ENCODE measurements around the gene LGALS9C.
"Not testable (repeated sequence)": the region's sequence is repeated elsewhere in the genome, so short reads cannot be mapped to it uniquely, and the experiment has no call there.

- TF ChIP-seq RBM22 (optimal IDR thresholded peaks at IDR 0.05; ENCODE audit: low read length); CTCF (CRISPR knock-in tag; IDR thresholded peaks at IDR 0.05); ZNF644 (CRISPR knock-in tag; IDR thresholded peaks at IDR 0.05; ENCODE audit: low read depth); HMGXB4 (CRISPR knock-in tag; IDR thresholded peaks at IDR 0.05; ENCODE audit: borderline replicate concordance in 1 of 2, low read depth in 1 of 2); GATA4 (IDR thresholded peaks at IDR 0.05; ENCODE audit: borderline replicate concordance, low read depth); ZNF639 (CRISPR knock-in tag; conservative IDR thresholded peaks at IDR 0.05): not testable (repeated sequence)
These were observed 8.0 kb upstream of the LGALS9C start for GRCh38 chr17:18468472-18469171.
